ENCODE data around the gene KLHL2. TPM values are rescaled to one million over a fixed set of nuclear protein-coding genes. Genes with fewer than 3 reads are reported as not detected.
"Not testable (repeated sequence)": the region's sequence is repeated elsewhere in the genome, so short reads cannot be mapped to it uniquely, and the experiment has no call there.

Gene KLHL2
- total and polyA plus RNA-seq, 2 experiments from 2014 or later = 8.2 to 21.3 TPM

DNA sequence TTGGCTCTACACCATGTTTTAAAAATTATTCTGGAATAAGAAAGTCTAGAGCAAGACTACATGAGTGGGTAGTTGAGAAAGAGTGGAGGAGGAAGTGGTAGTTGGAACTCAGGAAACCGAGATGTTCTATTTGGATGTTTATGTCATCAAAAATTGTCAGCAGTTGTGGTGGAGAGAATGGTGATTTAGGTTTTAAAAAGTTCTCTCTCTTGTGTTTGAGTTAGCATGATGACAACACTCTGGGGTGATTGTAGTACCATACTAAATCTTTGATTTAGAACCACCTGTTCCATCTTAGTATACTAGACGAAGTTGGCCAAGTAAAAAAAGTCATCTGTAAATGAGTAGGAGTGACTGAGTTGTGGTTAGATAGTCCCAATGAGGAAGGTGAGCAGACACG lies 40.7 kb downstream of the KLHL2 start:
- Histone ChIP-seq H3K9me3 (ENCODE audit: low read depth) (no peaks in the 10 kb centered on the region), H3K27ac (no peak overlapping the region), H3K4me3 (no peak overlapping the region), H3K4me1 (ENCODE audit: insufficient read depth) (no peaks in the 10 kb centered on the region), H3K9me2 (replicated peaks; ENCODE audit: insufficient read depth) (no peaks in the 10 kb centered on the region), H3K36me3 (replicated peaks; ENCODE audit: insufficient read depth, low read depth) (no peaks in the 10 kb centered on the region), H3K27me3 (no peaks in the 10 kb centered on the region), H3K4me2 (no peak overlapping the region), H3K79me2 (no peaks in the 10 kb centered on the region), H4K20me1 (ENCODE audit: insufficient read depth, poor library complexity, severe bottlenecking) (no peaks in the 10 kb centered on the region), H2AFZ (no peak overlapping the region)
- TF ChIP-seq EZH2 (IDR thresholded peaks at IDR 0.05; ENCODE audit: borderline replicate concordance) (no peak), EZH2phosphoT487 (IDR thresholded peaks at IDR 0.05; ENCODE audit: low read depth, severe bottlenecking, unreplicated experiment) (no peak)
- TF ChIP-seq, protein P1, sequence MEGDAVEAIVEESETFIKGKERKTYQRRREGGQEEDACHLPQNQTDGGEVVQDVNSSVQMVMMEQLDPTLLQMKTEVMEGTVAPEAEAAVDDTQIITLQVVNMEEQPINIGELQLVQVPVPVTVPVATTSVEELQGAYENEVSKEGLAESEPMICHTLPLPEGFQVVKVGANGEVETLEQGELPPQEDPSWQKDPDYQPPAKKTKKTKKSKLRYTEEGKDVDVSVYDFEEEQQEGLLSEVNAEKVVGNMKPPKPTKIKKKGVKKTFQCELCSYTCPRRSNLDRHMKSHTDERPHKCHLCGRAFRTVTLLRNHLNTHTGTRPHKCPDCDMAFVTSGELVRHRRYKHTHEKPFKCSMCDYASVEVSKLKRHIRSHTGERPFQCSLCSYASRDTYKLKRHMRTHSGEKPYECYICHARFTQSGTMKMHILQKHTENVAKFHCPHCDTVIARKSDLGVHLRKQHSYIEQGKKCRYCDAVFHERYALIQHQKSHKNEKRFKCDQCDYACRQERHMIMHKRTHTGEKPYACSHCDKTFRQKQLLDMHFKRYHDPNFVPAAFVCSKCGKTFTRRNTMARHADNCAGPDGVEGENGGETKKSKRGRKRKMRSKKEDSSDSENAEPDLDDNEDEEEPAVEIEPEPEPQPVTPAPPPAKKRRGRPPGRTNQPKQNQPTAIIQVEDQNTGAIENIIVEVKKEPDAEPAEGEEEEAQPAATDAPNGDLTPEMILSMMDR (IDR thresholded peaks at IDR 0.05; ENCODE audit: poor library complexity) = no peak
- 96% methylated on average over 3 of the region's 3 CpGs for WGBS (ENCODE audit: low lambda C conversion rate, missing lambda C conversion rate)
- DNase-seq (ENCODE audit: low spot score) = no peak

GRCh38 chr4:165248904-165249303 lies 41.5 kb downstream of the KLHL2 start:
- DNase-seq (ENCODE audit: low spot score); H4K20me1 ChIP-seq (ENCODE audit: insufficient read depth, poor library complexity, severe bottlenecking); H3K4me2 ChIP-seq; H3K4me3 ChIP-seq; H3K9me3 ChIP-seq (ENCODE audit: low read depth); H3K9me2 ChIP-seq (replicated peaks; ENCODE audit: insufficient read depth); H3K4me1 ChIP-seq (ENCODE audit: insufficient read depth); H3K27ac ChIP-seq; H3K79me2 ChIP-seq; H3K36me3 ChIP-seq (replicated peaks; ENCODE audit: insufficient read depth, low read depth); H3K27me3 ChIP-seq; H2AFZ ChIP-seq: not testable (repeated sequence)
- 91% methylated on average over 1 of the region's 1 CpG for WGBS (ENCODE audit: low lambda C conversion rate, missing lambda C conversion rate)

DNA sequence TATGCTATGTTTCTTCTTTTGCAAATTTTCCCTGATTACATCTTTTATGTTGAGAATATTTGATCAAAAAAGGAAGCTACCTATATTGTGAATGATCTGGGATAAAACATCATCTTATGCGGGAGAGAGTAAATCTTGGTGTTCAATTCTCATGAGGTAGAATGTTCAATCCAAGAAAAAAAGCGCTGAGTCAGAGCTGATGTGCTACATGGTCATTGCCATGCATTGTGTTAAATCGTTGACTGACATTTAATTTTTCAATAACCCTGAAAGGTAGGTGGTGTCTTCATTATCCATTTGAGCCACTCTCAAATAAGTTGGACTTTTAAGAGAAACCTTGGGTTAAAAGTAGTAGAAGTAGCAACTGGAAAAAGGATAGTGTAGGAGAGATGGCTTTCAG lies 47.4 kb downstream of the KLHL2 start:
- H3K4me1 ChIP-seq (ENCODE audit: insufficient read depth); H3K27ac ChIP-seq; H3K4me2 ChIP-seq; H3K36me3 ChIP-seq (replicated peaks; ENCODE audit: insufficient read depth, low read depth); DNase-seq (ENCODE audit: low spot score); H3K4me3 ChIP-seq; H3K27me3 ChIP-seq; H4K20me1 ChIP-seq (ENCODE audit: insufficient read depth, poor library complexity, severe bottlenecking); H3K79me2 ChIP-seq; H3K9me3 ChIP-seq (ENCODE audit: low read depth); H2AFZ ChIP-seq; H3K9me2 ChIP-seq (replicated peaks; ENCODE audit: insufficient read depth): not testable (repeated sequence)
- 98% methylated on average over 3 of the region's 3 CpGs for WGBS (ENCODE audit: low lambda C conversion rate, missing lambda C conversion rate)

DNA sequence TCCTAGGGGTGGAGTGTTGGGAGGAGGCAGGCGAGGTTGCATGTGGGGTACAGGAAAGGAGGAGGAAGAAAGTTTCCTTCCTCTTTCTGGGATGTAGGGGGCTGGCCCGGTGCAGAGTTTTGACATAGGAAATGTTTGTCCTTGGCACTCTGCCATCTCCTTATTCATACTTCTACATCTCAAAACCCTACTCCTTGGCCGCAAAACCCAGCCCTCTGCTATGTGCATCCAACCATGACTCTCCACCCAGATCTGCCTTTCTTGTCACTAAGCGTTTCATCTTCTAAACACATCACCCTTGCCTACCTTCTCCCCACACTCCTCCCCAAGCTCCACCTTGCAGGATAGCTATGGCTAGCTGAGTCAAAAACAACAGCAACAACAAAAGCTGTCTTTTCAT lies 48.1 kb downstream of the KLHL2 start:
- H3K27ac ChIP-seq; H3K4me3 ChIP-seq; H3K9me2 ChIP-seq (replicated peaks; ENCODE audit: insufficient read depth); DNase-seq (ENCODE audit: low spot score); H3K4me2 ChIP-seq; H2AFZ ChIP-seq; H3K27me3 ChIP-seq; H4K20me1 ChIP-seq (ENCODE audit: insufficient read depth, poor library complexity, severe bottlenecking); H3K79me2 ChIP-seq; H3K36me3 ChIP-seq (replicated peaks; ENCODE audit: insufficient read depth, low read depth); H3K4me1 ChIP-seq (ENCODE audit: insufficient read depth); H3K9me3 ChIP-seq (ENCODE audit: low read depth): not testable (repeated sequence)
- WGBS (ENCODE audit: low lambda C conversion rate, missing lambda C conversion rate) = 98% methylated on average over 4 of the region's 4 CpGs

DNA sequence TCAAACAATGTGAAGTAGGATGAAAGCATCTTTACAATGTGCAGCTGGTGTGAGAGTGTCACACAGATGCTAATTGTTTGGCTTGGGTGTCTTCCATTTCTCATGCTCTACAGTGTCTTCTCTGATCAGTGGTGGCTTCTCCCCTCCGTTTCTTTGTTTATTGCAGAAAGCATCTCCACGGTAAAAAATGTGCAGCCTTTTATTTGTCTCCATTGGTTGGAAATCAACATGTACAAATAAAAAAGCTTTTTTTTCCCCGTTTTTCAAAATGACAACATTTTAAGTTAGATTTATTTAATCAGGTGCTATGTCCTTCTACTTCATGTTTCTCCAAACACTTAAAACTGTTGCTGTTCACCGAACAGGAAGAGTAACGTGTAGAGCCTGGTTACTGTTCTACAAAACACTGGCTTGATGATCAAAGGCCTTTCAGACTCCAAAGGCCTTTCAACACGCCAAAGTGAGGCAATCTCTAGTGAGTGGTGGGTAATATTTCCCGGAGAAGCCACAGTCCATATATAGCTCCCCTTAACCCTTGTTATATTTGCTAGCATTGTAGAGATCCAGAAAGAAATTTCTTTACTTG lies 48.8 kb downstream of the KLHL2 start:
- H3K4me2 ChIP-seq; DNase-seq (ENCODE audit: low spot score); H3K4me1 ChIP-seq (ENCODE audit: insufficient read depth); H3K36me3 ChIP-seq (replicated peaks; ENCODE audit: insufficient read depth, low read depth); H3K27ac ChIP-seq; H3K4me3 ChIP-seq; H2AFZ ChIP-seq; H3K9me2 ChIP-seq (replicated peaks; ENCODE audit: insufficient read depth); H3K79me2 ChIP-seq; H4K20me1 ChIP-seq (ENCODE audit: insufficient read depth, poor library complexity, severe bottlenecking); H3K9me3 ChIP-seq (ENCODE audit: low read depth); H3K27me3 ChIP-seq: not testable (repeated sequence)
- 47% methylated on average over 7 of the region's 7 CpGs for WGBS (ENCODE audit: low lambda C conversion rate, missing lambda C conversion rate)

DNA sequence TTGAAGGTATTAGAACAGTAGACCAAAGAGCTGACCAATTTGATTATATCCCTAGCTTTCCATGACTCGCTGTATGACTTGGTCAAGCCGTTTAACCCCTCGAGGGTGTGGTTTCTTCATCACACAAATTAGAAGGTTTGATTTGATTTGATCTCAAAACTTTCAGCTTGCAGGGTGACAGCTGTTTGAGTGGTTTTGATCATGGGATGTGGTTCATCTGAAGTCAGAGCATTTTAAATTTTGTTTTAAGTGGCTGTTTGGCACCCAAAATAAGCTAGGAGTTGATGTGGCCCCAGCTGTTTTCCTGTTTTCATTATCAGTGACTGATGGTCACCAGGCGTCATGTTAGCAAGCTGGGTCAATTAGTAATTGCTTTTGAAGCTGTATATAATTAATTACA lies 52.4 kb downstream of the KLHL2 start:
- H4K20me1 ChIP-seq (ENCODE audit: insufficient read depth, poor library complexity, severe bottlenecking); H3K27me3 ChIP-seq; H3K27ac ChIP-seq; H3K9me3 ChIP-seq (ENCODE audit: low read depth); H3K36me3 ChIP-seq (replicated peaks; ENCODE audit: insufficient read depth, low read depth); H3K79me2 ChIP-seq; H3K9me2 ChIP-seq (replicated peaks; ENCODE audit: insufficient read depth); H3K4me1 ChIP-seq (ENCODE audit: insufficient read depth); DNase-seq (ENCODE audit: low spot score); H3K4me3 ChIP-seq; H2AFZ ChIP-seq; H3K4me2 ChIP-seq: not testable (repeated sequence)
- WGBS (ENCODE audit: low lambda C conversion rate, missing lambda C conversion rate) = 90% methylated on average over 4 of the region's 4 CpGs

DNA sequence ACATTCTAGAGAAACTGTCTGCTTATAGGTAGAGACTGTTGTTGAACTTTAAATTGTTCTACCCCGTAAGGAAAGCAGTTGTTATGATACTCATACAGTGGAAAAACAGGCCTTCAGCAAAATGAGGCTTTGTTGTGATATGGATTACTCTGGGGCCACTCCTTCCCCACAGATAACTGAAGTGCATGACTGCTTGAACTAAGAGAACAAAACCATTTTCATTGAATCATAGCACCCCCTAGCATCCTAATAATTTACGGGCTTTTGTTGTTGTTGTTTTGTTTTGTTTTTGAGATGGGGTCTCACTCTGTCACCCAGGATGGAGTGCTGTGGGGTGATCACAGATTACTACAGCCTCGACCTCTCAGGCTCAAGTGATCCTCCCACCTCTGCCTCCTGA lies 54.9 kb downstream of the KLHL2 start:
- H3K27me3 ChIP-seq; H3K79me2 ChIP-seq; H2AFZ ChIP-seq; H3K36me3 ChIP-seq (replicated peaks; ENCODE audit: insufficient read depth, low read depth); H3K4me1 ChIP-seq (ENCODE audit: insufficient read depth); H3K27ac ChIP-seq; H3K9me2 ChIP-seq (replicated peaks; ENCODE audit: insufficient read depth); DNase-seq (ENCODE audit: low spot score); H3K4me2 ChIP-seq; H3K4me3 ChIP-seq; H3K9me3 ChIP-seq (ENCODE audit: low read depth); H4K20me1 ChIP-seq (ENCODE audit: insufficient read depth, poor library complexity, severe bottlenecking): not testable (repeated sequence)
- 73% methylated on average over 3 of the region's 3 CpGs for WGBS (ENCODE audit: low lambda C conversion rate, missing lambda C conversion rate)

DNA sequence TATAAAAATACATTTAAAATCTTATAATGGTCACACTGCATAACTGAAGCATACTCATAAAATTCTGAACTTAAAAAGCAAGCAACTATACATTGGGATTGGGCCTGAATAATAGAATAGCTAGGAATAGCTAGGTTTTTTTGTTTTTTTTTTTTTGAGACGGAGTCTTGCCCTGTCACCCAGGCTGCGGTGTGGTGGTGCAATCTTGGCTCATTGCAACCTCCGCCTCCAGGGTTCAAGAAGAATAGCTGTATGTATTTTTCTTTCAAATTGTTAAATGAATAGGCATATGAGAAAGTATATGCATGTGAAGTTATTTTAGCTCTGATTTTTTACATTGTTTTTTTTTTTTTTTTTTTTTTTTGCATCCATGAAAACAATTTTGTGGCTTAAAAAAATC lies 56.1 kb downstream of the KLHL2 start:
- H3K79me2 ChIP-seq; H3K9me2 ChIP-seq (replicated peaks; ENCODE audit: insufficient read depth); H2AFZ ChIP-seq; H3K9me3 ChIP-seq (ENCODE audit: low read depth); H3K4me3 ChIP-seq; H4K20me1 ChIP-seq (ENCODE audit: insufficient read depth, poor library complexity, severe bottlenecking); H3K4me1 ChIP-seq (ENCODE audit: insufficient read depth); H3K27me3 ChIP-seq; H3K4me2 ChIP-seq; H3K36me3 ChIP-seq (replicated peaks; ENCODE audit: insufficient read depth, low read depth); H3K27ac ChIP-seq; DNase-seq (ENCODE audit: low spot score): not testable (repeated sequence)
- 95% methylated on average over 3 of the region's 3 CpGs for WGBS (ENCODE audit: low lambda C conversion rate, missing lambda C conversion rate)
